Measurements from ENCODE around the gene VAPB.

Gene VAPB

GRCh38 chr20:58494923-58495622 is 106.0 kb downstream of the VAPB start:
- Histone ChIP-seq H4K20me1 (ENCODE audit: insufficient read depth, low read length) (no peaks in the 10 kb centered on the region), H3K27me3 (ENCODE audit: low read depth, low read length) (peaks cover 13% of the 10 kb centered on the region), H3K9ac (ENCODE audit: low read length) (no peak overlapping the region), H3K4me3 (ENCODE audit: low read length) (no peak overlapping the region), H3K9me3 (ENCODE audit: insufficient read depth, low read length) (no peaks in the 10 kb centered on the region), H3K4me1 (ENCODE audit: low read length) (no peaks in the 10 kb centered on the region), H3K79me2 (ENCODE audit: low read length) (no peaks in the 10 kb centered on the region), H3K4me2 (ENCODE audit: low read length) (no peak overlapping the region), H3K36me3 (replicated peaks; ENCODE audit: low read depth, low read length) (no peaks in the 10 kb centered on the region), H2AFZ (ENCODE audit: low read depth, low read length) (no peak overlapping the region), H3K27ac (ENCODE audit: low read length) (no peak overlapping the region)
- no peak for TF ChIP-seq EZH2phosphoT487 (IDR thresholded peaks at IDR 0.05; ENCODE audit: low read depth)
- TF ChIP-seq CTCF (IDR thresholded peaks at IDR 0.05; ENCODE audit: low read depth, low read length), result no peak

DNA sequence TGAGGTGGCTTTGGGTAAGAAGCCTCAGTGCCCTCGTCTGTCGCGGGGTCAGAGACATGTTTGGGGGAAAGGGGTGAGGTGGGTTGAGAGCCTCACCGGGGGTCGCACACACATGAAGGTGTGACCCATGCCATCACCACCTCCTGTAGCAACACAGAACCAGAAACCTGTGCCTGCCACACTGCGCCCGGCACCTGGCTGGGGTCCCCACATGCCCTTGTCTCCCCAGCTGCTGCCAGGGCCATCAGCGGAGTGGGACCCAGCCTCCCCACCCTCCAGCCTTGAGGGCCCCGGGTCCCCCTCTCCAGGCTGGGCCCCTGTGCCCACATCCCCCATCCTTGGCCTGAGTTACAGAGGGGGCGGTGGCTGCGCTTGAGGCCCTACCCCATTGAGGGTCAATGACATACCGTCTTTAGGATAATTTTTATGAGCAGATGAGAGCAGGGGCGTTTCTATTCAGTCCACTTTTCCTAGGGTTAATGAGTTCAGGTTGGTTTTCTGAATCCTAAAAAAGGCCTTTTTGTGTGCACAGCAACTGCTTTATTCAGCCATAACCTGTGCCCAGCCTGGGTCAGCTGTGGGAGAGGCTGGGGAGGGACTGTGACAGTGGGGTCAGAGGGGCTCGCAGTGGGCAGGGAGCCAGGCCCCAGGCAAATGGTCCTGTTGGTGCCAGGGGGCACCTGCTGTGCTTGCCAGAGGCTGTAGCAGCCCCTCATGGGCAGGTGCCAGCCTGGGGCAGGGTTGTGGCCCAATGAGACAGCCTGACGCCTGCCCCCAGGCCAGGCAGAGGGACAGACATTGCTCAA is 106.8 kb downstream of the VAPB start:
- TF ChIP-seq EZH2phosphoT487 (IDR thresholded peaks at IDR 0.05; ENCODE audit: low read depth) (no peak), CTCF (IDR thresholded peaks at IDR 0.05; ENCODE audit: low read depth, low read length) (no peak)
- Histone ChIP-seq H4K20me1 (ENCODE audit: insufficient read depth, low read length) (no peaks in the 10 kb centered on the region), H3K9me3 (ENCODE audit: insufficient read depth, low read length) (no peaks in the 10 kb centered on the region), H3K4me1 (ENCODE audit: low read length) (no peaks in the 10 kb centered on the region), H3K9ac (ENCODE audit: low read length) (no peak overlapping the region), H3K4me2 (ENCODE audit: low read length) (no peak overlapping the region), H3K79me2 (ENCODE audit: low read length) (no peaks in the 10 kb centered on the region), H3K27me3 (ENCODE audit: low read depth, low read length) (peaks cover 13% of the 10 kb centered on the region), H3K36me3 (replicated peaks; ENCODE audit: low read depth, low read length) (no peaks in the 10 kb centered on the region), H3K27ac (ENCODE audit: low read length) (no peak overlapping the region), H3K4me3 (ENCODE audit: low read length) (no peak overlapping the region), H2AFZ (ENCODE audit: low read depth, low read length) (no peak overlapping the region)

GRCh38 chr20:58496429-58496769 is 107.4 kb downstream of the VAPB start:
- H4K20me1 ChIP-seq (ENCODE audit: insufficient read depth, low read length), result no peaks in the 10 kb centered on the region
- H3K4me3 ChIP-seq (ENCODE audit: low read length), result no peak overlapping the region
- TF ChIP-seq EZH2phosphoT487 (IDR thresholded peaks at IDR 0.05; ENCODE audit: low read depth) (no peak), CTCF (IDR thresholded peaks at IDR 0.05; ENCODE audit: low read depth, low read length) (no peak)
- H3K27me3 ChIP-seq (ENCODE audit: low read depth, low read length), result peaks cover 13% of the 10 kb centered on the region
- no peak overlapping the region for H3K4me2 ChIP-seq (ENCODE audit: low read length)
- no peak overlapping the region for H3K9ac ChIP-seq (ENCODE audit: low read length)
- no peaks in the 10 kb centered on the region for H3K36me3 ChIP-seq (replicated peaks; ENCODE audit: low read depth, low read length)
- H3K79me2 ChIP-seq (ENCODE audit: low read length), result no peaks in the 10 kb centered on the region
- H3K9me3 ChIP-seq (ENCODE audit: insufficient read depth, low read length), result no peaks in the 10 kb centered on the region
- H3K4me1 ChIP-seq (ENCODE audit: low read length), result no peaks in the 10 kb centered on the region
- H3K27ac ChIP-seq (ENCODE audit: low read length), result no peak overlapping the region
- no peak overlapping the region for H2AFZ ChIP-seq (ENCODE audit: low read depth, low read length)

DNA sequence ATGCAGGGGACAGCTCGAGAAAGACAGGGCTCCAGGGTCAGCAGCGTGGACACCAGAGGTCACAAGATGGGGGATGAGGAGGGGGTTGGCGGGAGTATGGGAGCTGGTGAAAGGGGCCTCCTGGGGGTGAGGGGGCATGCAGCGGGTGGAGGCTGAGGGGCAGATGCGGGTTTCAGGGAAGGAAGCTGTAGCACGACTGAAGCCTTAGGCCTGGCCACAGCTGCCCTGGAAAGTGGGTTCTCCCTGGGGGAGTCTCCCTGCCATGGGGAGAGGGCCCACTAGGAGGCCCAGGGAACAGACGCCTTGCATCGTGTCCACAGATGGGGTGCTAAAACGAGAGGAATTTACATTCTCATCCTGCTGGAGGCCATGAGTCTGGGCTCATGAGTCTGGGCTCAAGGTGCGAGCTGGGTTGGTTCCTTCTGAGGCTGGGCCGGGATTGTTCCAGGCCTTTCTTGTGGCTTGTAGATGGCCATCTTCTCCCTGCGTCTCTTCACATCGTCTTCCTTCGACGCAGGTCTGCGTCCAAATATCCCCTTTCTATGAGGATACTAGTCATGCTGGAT is 108.1 kb downstream of the VAPB start:
- no peaks in the 10 kb centered on the region for H3K36me3 ChIP-seq (replicated peaks; ENCODE audit: low read depth, low read length)
- H3K4me2 ChIP-seq (ENCODE audit: low read length), result no peak overlapping the region
- H3K9ac ChIP-seq (ENCODE audit: low read length), result no peak overlapping the region
- no peak overlapping the region for H3K4me3 ChIP-seq (ENCODE audit: low read length)
- no peaks in the 10 kb centered on the region for H4K20me1 ChIP-seq (ENCODE audit: insufficient read depth, low read length)
- peaks cover 13% of the 10 kb centered on the region for H3K27me3 ChIP-seq (ENCODE audit: low read depth, low read length)
- no peak for TF ChIP-seq EZH2phosphoT487 (IDR thresholded peaks at IDR 0.05; ENCODE audit: low read depth)
- no peak for TF ChIP-seq CTCF (IDR thresholded peaks at IDR 0.05; ENCODE audit: low read depth, low read length)
- H3K4me1 ChIP-seq (ENCODE audit: low read length), result no peaks in the 10 kb centered on the region
- H3K27ac ChIP-seq (ENCODE audit: low read length), result no peak overlapping the region
- H2AFZ ChIP-seq (ENCODE audit: low read depth, low read length), result no peak overlapping the region
- no peaks in the 10 kb centered on the region for H3K79me2 ChIP-seq (ENCODE audit: low read length)
- H3K9me3 ChIP-seq (ENCODE audit: insufficient read depth, low read length), result no peaks in the 10 kb centered on the region

All from OCI-LY3 (cell line).